HG02870 (cell line): ENCODE data around the gene LGALS7.
"Not testable (repeated sequence)": the region's sequence is repeated elsewhere in the genome, so short reads cannot be mapped to it uniquely, and the experiment has no call there.

Source experiments
- ATAC-seq: cut with Tn5 transposase; IDR thresholded peaks from one replicate; pipeline ENCODE4 v1.9.1; 2021; ENCODE audit warnings: mild to moderate bottlenecking, moderate library complexity; ENCODE audit not compliant: unreplicated experiment

Gene LGALS7

DNA sequence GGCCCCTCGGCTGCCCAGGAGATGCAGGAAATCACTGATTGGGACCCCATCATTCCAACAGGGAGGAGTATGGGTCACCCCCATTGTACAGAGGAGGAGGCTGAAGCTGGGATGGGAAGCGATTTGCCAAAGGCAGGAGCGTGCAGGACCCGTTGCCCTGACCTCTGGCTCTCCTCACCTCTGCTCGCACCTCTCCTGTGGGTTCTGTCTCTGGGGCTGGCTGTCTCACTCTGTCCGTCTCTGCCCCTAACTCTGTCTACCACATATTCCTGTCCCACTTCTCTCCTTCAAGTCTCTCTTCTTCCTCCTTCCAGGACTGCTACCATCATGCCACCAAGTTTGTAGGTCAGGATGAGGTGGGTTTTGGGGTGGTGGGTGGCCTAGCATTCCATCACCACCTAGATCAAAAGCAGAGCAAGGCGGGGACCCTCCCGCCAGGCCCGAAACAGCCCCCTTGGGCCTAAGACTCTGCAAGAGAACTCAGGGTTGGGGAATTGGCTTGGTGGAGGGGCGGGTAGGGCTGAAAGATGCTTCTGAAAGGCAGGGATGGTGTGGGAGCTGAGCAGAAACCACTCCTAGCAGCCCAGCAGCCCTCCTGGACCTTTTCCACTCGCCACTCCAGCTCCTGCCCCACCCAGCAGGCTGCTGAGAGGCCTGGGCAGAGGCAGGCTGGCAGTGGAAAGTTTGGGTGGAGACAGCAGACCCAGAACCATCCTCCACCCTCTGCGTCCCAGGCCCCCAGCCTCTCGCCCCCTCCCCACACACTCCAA is 1.0 kb upstream of the LGALS7 start:
- ATAC-seq, result no peak

DNA sequence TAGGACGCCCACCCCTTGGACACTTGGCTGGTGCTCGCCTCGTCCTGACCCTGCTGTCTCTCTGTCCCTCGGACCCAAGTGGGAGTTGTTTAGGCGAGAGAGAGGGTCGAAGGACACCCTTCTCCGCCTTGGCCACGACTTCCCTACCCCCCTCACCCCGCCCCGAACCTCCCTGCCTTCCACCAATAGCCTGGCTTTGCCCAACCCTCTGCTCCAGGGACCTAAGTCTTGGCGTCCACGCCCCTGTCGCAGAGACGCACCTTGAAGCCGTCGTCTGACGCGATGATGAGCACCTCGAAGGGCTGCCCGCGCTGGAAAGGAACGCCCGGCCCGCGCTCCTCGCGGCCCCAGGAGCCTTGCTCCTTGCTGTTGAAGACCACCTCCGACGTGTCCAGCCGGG is 1.7 kb downstream of the LGALS7 start:
- ATAC-seq, result not testable (repeated sequence)

- not testable (repeated sequence) for ATAC-seq
These were observed 2.4 kb downstream of the LGALS7 start for GRCh38 chr19:38770949-38771275.

DNA sequence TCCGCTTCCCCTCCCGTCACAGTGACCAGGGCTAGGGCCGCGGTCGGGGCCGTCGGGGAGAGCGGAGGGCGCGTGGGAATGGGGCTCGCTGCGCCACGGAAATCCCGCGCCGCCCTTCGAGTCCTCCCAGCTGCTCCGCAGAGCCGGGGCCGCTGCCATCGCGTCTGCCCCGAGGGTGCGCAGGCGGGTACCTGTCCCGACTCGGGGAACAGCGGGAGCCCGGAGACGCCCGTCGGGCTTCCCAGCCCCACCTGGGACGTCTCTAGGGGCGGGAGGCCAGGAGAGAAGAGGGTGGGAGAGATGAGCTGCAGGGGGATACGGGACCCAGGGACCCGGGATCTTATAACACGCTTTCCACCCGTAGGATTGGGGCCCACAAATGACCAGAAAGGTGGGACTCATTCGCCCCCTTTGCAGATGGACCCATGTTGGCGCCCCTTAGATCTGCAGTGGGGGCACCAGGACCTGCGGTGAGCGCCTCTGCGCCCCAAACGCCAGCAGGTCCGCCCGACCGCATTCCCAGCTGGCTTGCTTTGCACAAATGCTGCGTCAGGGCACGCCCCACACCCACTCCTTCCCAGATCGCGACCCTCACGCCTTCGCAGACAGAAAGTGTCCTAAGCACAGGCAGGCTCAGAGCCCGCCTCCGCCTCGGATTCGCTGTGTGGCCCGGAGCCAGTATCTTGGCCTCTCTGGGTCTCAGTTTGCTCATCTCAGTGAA is 2.9 kb downstream of the LGALS7 start:
- ATAC-seq, result not testable (repeated sequence)

GRCh38 chr19:38769635-38770211 is 3.6 kb downstream of the LGALS7 start:
- no peak for ATAC-seq

DNA sequence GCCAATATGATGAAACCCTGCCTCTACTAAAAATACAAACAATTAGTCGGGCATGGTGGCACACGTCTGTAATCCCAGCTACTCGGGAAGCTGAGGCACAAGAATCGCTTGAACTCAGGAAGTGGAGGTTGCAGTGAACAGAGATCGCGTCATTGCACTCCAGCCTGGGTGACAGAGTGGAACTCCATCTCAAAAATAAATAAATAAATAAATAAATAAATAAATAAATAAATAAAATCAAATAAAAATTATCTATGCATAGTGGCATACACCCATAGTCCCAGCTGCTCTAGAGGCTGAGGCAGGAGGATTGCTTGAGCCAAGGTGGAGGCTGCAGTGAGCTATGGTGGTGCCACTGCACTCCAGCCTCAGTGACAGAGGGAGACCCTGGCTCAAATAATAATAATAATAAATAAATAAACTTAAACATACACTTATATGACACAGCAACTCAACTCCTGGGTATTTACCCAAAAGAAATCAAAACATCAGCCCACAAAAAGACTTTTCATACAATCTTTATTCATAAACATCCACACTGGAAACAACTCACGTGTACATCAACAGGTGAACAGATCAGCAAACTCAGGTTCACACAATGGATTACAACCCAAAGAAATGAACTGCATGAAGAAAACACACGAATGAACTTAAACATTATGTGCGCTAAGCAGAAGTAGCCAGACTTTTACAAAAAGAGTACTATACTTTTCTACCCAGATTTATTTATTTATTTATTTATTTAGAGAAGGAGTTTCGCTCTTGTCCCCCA is 6.9 kb downstream of the LGALS7 start:
- no peak for ATAC-seq

GRCh38 chr19:38765214-38765613 is 8.1 kb downstream of the LGALS7 start:
- ATAC-seq, result no peak

GRCh38 chr19:38763795-38764220 is 9.5 kb downstream of the LGALS7 start:
- ATAC-seq, result no peak

DNA sequence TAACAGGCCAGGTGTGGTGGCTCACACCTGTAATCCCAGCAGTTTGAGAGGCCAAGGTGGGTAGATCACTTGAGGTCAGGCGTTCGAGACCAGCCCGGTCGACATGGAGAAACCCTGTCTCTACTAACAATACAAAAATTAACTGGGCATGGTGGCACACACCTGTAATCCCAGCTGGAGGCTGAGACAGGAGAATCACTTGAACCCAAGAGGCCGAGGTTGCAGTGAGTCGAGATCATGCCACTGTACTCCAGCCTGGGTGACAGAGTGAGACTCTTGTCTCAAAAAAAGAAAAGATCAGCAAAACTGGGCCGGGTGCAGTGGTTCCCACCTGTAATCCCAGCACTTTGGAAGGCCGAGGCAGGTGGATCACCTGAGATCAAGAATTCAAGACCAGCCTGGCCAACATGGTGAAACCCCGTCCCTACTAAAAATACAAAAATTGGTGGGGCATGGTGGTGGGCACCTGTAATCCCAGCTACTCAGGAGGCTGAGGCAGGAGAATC is 11.4 kb downstream of the LGALS7 start:
- ATAC-seq, result not testable (repeated sequence)

DNA sequence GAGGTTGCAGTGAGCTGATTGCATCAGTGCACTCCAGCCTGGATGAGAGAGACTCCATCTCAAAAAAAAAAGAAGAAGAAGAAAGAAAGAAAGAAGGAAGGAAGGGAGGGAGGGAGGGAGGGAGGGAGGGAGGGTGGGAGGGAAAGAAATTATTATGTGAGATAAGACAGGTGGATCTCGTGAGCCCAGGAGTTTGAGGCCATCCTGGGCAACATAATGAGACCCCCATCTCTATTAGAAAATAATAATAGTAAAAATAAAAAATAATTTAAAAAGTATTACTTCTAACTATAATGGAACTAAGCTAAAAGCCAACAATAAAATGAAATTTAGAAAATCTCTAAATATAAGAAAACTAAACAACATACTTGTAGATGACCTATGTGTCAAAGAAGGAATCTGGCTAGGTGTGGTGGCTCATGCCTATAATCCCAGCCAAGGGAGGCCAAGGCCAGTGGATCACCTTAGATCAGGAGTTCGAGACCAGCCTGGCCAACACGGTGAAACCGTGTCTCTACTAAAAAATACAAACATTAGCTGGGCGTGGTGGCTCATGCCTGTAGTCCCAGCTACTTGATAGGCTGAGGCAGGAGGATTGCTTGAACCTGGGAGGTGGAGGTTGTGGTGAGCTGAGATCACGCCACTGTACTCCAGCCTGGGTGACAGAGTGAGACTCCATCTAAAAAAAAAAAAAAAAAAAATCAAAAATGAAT is 12.4 kb downstream of the LGALS7 start:
- not testable (repeated sequence) for ATAC-seq

GRCh38 chr19:38759590-38760003 is 13.7 kb downstream of the LGALS7 start:
- ATAC-seq, result no peak

GRCh38 chr19:38754196-38754595 is 19.1 kb downstream of the LGALS7 start:
- not testable (repeated sequence) for ATAC-seq

DNA sequence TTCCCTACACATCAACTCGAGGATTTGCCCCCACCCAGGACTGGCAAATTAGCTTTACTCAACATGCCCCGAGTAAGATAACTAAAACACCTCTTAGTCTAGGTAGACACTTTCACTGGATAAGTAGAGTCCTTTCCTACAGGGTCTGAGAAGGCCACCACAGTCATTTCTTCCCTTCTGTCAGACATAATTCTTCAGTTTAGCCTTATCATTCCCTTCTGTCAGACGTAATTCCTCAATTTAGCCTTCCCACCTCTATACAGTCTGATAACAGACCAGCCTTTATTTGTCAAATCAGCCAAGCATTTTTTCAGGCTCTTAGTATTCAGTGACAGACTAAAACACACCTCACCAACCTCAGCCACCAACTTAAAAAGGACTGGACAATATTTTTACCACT is 19.5 kb downstream of the LGALS7 start:
- ATAC-seq, result not testable (repeated sequence)

DNA sequence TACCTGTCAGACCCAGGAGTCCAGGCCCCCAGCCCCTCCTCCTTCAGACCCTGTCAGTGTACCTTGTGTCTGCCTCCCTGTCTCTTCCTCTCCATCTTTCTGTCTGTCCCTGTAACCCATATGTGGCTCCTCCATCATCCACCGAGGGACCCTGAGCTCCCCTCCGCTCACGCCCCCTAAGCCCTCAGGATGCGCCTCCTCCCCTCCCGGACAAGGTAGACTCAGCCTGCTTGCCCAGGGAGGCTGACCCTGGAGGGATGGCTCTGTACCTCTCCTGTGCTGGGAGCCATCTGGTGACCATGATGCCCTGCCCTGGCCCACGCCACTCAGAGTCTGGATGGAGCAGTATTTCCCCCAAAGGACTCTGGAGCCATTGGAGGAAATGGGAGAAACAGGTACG is 28.0 kb downstream of the LGALS7 start:
- ATAC-seq, result no peak

- no peak for ATAC-seq
These were observed 28.4 kb downstream of the LGALS7 start for GRCh38 chr19:38744874-38745273.

GRCh38 chr19:38744298-38744681 is 29.0 kb downstream of the LGALS7 start, which contains the start of gene CAPN12:
Gene CAPN12 (minus strand): TSS chr19:38744474. CDS start chr19:38744165, 309 bp downstream.
- ATAC-seq, result no peak

DNA sequence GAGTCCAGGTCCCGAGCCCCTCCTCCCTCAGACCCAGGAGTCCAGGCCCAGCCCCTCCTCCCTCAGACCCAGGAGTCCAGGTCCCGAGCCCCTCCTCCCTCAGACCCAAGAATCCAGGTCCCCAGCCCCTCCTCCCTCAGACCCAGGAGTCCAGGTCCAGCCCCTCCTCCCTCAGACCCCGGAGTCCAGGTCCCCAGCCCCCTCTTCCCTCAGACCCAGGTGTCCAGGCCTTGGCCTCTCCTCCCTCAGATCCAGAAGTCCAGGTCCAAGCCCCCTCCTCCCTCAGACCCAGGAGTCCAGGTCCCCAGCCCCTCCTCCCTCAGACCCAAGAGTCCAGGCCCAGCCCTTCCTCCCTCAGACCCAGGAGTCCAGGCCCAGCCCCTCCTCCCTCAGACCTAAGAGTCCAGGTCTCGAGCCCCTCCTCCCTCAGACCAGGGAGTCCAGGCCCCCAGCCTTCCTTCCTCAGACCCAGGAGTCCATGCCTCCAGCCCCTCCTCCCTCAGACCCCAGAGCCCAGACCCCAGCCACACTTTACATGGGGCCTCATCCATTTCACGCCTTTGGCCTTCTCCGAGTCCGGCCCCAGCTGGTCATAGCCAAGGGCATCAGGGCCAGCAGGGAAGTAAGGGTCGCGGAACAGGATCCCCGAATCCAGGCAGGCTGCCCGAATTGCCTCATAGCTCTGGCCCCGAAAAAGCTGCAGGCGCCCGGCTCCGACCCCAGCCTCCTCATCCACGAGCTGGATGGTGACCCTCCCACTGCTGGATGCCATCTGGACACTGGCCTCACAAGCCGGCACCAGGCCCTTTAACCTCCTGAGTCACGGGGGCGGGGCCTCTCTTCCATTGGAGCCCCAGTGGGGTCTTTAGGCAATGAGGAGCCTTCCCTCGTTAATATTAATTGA is 29.7 kb downstream of the LGALS7 start:
- ATAC-seq, result no peak

- no peak for ATAC-seq
These were observed 30.4 kb downstream of the LGALS7 start for GRCh38 chr19:38742906-38743305.

DNA sequence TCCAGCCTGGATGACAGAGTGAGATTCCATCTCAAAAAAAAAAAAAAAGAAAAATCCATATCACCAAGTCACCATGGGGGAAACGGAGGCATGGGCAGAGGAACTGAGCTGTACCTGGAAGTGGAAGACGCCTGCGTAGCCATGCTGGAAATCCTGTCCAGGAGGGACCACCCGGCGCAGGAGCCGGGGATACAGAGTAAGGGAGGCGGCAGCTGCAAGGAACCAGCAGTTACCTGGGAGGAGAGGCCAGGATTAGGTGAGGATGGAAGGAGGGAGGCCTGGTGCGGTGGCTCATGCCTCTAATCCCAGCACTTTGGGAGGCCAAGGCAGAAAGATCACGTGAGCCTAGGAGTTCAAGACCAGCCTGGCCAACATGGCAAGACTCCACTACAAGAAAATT is 31.0 kb downstream of the LGALS7 start:
- no peak for ATAC-seq
